OCI-LY1 (cell line): Measurements from ENCODE around the gene ZFPM1.

Experiments used
- H2AFZ ChIP-seq: fragments of 200-600 bp; sonication (generic), shearing (Covaris generic); 2 replicates; pipeline ENCODE4 v1.6.0; 2014; ENCODE audit warnings: antibody characterized with exemption, mild to moderate bottlenecking, low read length
- H3F3A ChIP-seq: fragments of 200-600 bp; sonication (generic), shearing (Covaris generic); 2 replicates; pipeline ENCODE4 v1.6.0; 2014; ENCODE audit warnings: mild to moderate bottlenecking, antibody characterized with exemption, low read length, moderate library complexity; ENCODE audit not compliant: insufficient read depth
- H3K27ac ChIP-seq: fragments of 200-600 bp; sonication (generic); 2 replicates; pipeline ENCODE4 v1.5.1; 2014; ENCODE audit warnings: low read length, mixed run types, mild to moderate bottlenecking, low read depth; ENCODE audit not compliant: poor library complexity, severe bottlenecking
- H3K27me3 ChIP-seq: fragments of 200-600 bp; sonication (generic); 2 replicates; pipeline ENCODE4 v1.6.0; 2014; ENCODE audit warnings: antibody characterized with exemption, mild to moderate bottlenecking, low read length, moderate library complexity; ENCODE audit not compliant: insufficient read depth
- H3K36me3 ChIP-seq: fragments of 200-600 bp; sonication (generic); 2 replicates; pipeline ENCODE4 v1.6.1; 2014; ENCODE audit warnings: mild to moderate bottlenecking, antibody characterized with exemption, low read length, moderate library complexity, mixed read lengths; ENCODE audit not compliant: insufficient read depth
- H3K4me1 ChIP-seq: fragments of 200-600 bp; sonication (generic); 2 replicates; pipeline ENCODE4 v1.5.1; 2014; ENCODE audit warnings: mild to moderate bottlenecking, low read length, moderate library complexity; ENCODE audit not compliant: insufficient read depth, severe bottlenecking
- H3K4me2 ChIP-seq: fragments of 200-600 bp; sonication (generic), shearing (Covaris generic); 2 replicates; pipeline ENCODE4 v1.6.1; 2014; ENCODE audit warnings: low read length
- H3K4me3 ChIP-seq: fragments of 200-600 bp; sonication (generic); 2 replicates; pipeline ENCODE4 v1.5.1; 2014; ENCODE audit warnings: low read length, low read depth, mild to moderate bottlenecking, mixed read lengths; ENCODE audit not compliant: poor library complexity, severe bottlenecking
- H3K79me2 ChIP-seq: fragments of 200-600 bp; shearing (Covaris generic); 2 replicates; pipeline ENCODE4 v1.6.1; 2016; ENCODE audit warnings: mixed run types, low read length, mixed read lengths; ENCODE audit not compliant: insufficient read depth
- H3K9ac ChIP-seq: fragments of 200-600 bp; sonication (generic), shearing (Covaris generic); 2 replicates; pipeline ENCODE4 v1.6.1; 2014; ENCODE audit warnings: mild to moderate bottlenecking, low read length, mixed read lengths
- H3K9me2 ChIP-seq: fragments of 200-600 bp; sonication (generic), shearing (Covaris generic); 2 replicates; pipeline ENCODE4 v1.6.1; 2014; ENCODE audit warnings: low read depth, mild to moderate bottlenecking, low read length, mixed read lengths
- H3K9me3 ChIP-seq: fragments of 200-600 bp; shearing (Covaris generic); 2 replicates; pipeline ENCODE4 v1.6.1; 2014; ENCODE audit warnings: low read length, mixed read lengths
- H4K20me1 ChIP-seq: fragments of 200-600 bp; sonication (generic), shearing (Covaris generic); 2 replicates; pipeline ENCODE4 v1.6.0; 2016; ENCODE audit warnings: mild to moderate bottlenecking, low read length; ENCODE audit not compliant: insufficient read depth
- CTCF ChIP-seq: fragments of 200-600 bp; sonication (generic), shearing (Covaris generic); IDR thresholded peaks from 2 replicates; pipeline ENCODE4 v1.5.1; 2017; ENCODE audit warnings: mild to moderate bottlenecking, antibody characterized with exemption, low read length, moderate library complexity, mixed read lengths
- EZH2 ChIP-seq: fragments of 200-600 bp; sonication (generic), shearing (Covaris generic); IDR thresholded peaks from 2 replicates; pipeline ENCODE4 v1.8.0; 2017; ENCODE audit warnings: borderline replicate concordance, mixed run types, mild to moderate bottlenecking, antibody characterized with exemption, low read length, moderate library complexity, mixed read lengths

The ZFPM1 gene

GRCh38 chr16:88497561-88498462 lies 44.7 kb downstream of the ZFPM1 start:
- no peak overlapping the region for H3K9ac ChIP-seq
- H3K4me3 ChIP-seq, result no peak overlapping the region
- H3K27me3 ChIP-seq, result peaks cover 12% of the 10 kb centered on the region; the same call in 1 of the 2 replicates
- no peaks in the 10 kb centered on the region for H3K36me3 ChIP-seq
- no peaks in the 10 kb centered on the region for H3K79me2 ChIP-seq
- no peak overlapping the region for H2AFZ ChIP-seq
- TF ChIP-seq CTCF (no peak), EZH2 (no peak)
- no peaks in the 10 kb centered on the region for H4K20me1 ChIP-seq
- no peaks in the 10 kb centered on the region for H3K4me1 ChIP-seq
- no peaks in the 10 kb centered on the region for H3K9me2 ChIP-seq
- H3K27ac ChIP-seq, result no peak overlapping the region
- H3K4me2 ChIP-seq, result no peak overlapping the region
- no peaks in the 10 kb centered on the region for H3K9me3 ChIP-seq
- H3F3A ChIP-seq, result no peaks in the 10 kb centered on the region

- H3K36me3 ChIP-seq, result no peaks in the 10 kb centered on the region
- H3K4me1 ChIP-seq, result no peaks in the 10 kb centered on the region
- TF ChIP-seq EZH2 (no peak), CTCF (no peak)
- no peaks in the 10 kb centered on the region for H3F3A ChIP-seq
- H3K27me3 ChIP-seq, result peaks cover 14% of the 10 kb centered on the region; the same call in 1 of the 2 replicates
- H2AFZ ChIP-seq, result no peak overlapping the region
- no peak overlapping the region for H3K27ac ChIP-seq
- H4K20me1 ChIP-seq, result no peaks in the 10 kb centered on the region
- H3K9ac ChIP-seq, result no peak overlapping the region
- no peak overlapping the region for H3K4me2 ChIP-seq
- H3K9me2 ChIP-seq, result no peaks in the 10 kb centered on the region
- H3K79me2 ChIP-seq, result no peaks in the 10 kb centered on the region
- H3K9me3 ChIP-seq, result no peaks in the 10 kb centered on the region
- no peak overlapping the region for H3K4me3 ChIP-seq
Observed at GRCh38 chr16:88498576-88499208, 45.6 kb downstream of the ZFPM1 start.

- H3K27me3 ChIP-seq, result peaks cover 14% of the 10 kb centered on the region; the same call in 1 of the 2 replicates
- H3K27ac ChIP-seq, result no peak overlapping the region
- H3K4me3 ChIP-seq, result no peak overlapping the region
- no peak for TF ChIP-seq CTCF
- TF ChIP-seq EZH2, result no peak
- H3K4me2 ChIP-seq, result no peak overlapping the region
- H3K4me1 ChIP-seq, result no peaks in the 10 kb centered on the region
- H3K36me3 ChIP-seq, result no peaks in the 10 kb centered on the region
- H3K79me2 ChIP-seq, result no peaks in the 10 kb centered on the region
- no peak overlapping the region for H3K9ac ChIP-seq
- no peaks in the 10 kb centered on the region for H3K9me2 ChIP-seq
- no peak overlapping the region for H2AFZ ChIP-seq
- H3F3A ChIP-seq, result no peaks in the 10 kb centered on the region
- no peaks in the 10 kb centered on the region for H4K20me1 ChIP-seq
- H3K9me3 ChIP-seq, result no peaks in the 10 kb centered on the region
Observed at GRCh38 chr16:88499292-88499691, 46.2 kb downstream of the ZFPM1 start.
